Left colon (tissue), 2 donors: ENCODE data around the gene SLC39A10. TPM values are rescaled to one million over a fixed set of nuclear protein-coding genes. Genes with fewer than 3 reads are reported as not detected.
"Not testable (repeated sequence)": the region's sequence is repeated elsewhere in the genome, so short reads cannot be mapped to it uniquely, and the experiment has no call there.

Experiments
- ATAC-seq: fragments of 200-7000 bp; cut with Tn5 transposase; one replicate; pipeline ENCODE4 v1.9.1; 2020; ENCODE audit warnings: mild to moderate bottlenecking, moderate library complexity
- DNase-seq, 2 donors: peaks; one replicate each; pipeline ENCODE4 v3.0.0-alpha.2; 2020
- intact Hi-C, 2 donors: fragments of 100-400 bp; cut with DNase I in 1 of 2; cut with micrococcal nuclease in 1 of 2; formaldehyde crosslinking; loops; one replicate each; pipeline versions ENCODE4 v1.11.2 to v1.14.0; 2022; cut with DNase I, micrococcal nuclease
- total RNA-seq, 2 donors: library from RNA; stranded (reverse); fragmentation: NEBNext Ultra II Directional; extraction: Animal tissue kit (Norgen Biotek cat#: 25700); gene quantifications; one replicate each; pipeline ENCODE4 v1.2.1, GENCODE V29; 2021
- donor health status: DM: no; HTN: no; CAD: no.
- donor health status: DM: yes; HTN: yes; CAD: no.

Gene SLC39A10
- total RNA-seq, 2 donors from 2014 or later: 14.9 to 19.7 TPM

GRCh38 chr2:195664528-195664927 is 7.5 kb downstream of the SLC39A10 start:
- intact Hi-C loops: loop anchor here in 1 of 2 donors (5.0 to 10.0 kb wide), 3 partner anchors 90 to 403 kb away; partner anchors contain the start of gene DNAH7
- DNase-seq: no peak
- no peak for ATAC-seq

- intact Hi-C loops: loop anchor here in 1 of 2 donors (10.0 kb wide), 2 partner anchors 90 to 160 kb away; no protein-coding TSS in a partner anchor
- not testable (repeated sequence) for ATAC-seq, DNase-seq
Measured at GRCh38 chr2:195665153-195665552, 8.1 kb downstream of the SLC39A10 start.

- ATAC-seq (no peak), DNase-seq (no peak)
- intact Hi-C loops: loop anchor here in 1 of 2 donors (10.0 kb wide), 2 partner anchors 91 to 161 kb away; no protein-coding TSS in a partner anchor
Measured at GRCh38 chr2:195666113-195666712, 9.2 kb downstream of the SLC39A10 start.

- DNase-seq (no peak), ATAC-seq (peak; percentile 88)
- intact Hi-C loops: loop anchor here in 1 of 2 donors (10.0 kb wide), 2 partner anchors 93 to 163 kb away; no protein-coding TSS in a partner anchor
Measured at GRCh38 chr2:195667974-195668373, 10.9 kb downstream of the SLC39A10 start.

GRCh38 chr2:195670191-195670590 is 13.2 kb downstream of the SLC39A10 start:
- ATAC-seq (no peak), DNase-seq (no peak)
- intact Hi-C loops: no loop called here

GRCh38 chr2:195671563-195671962 is 14.5 kb downstream of the SLC39A10 start:
- intact Hi-C loops: no loop called here
- ATAC-seq (no peak), DNase-seq (no peak)

- ATAC-seq (peak; percentile 42), DNase-seq (no peak)
- intact Hi-C loops: no loop called here
Measured at GRCh38 chr2:195672674-195673073, 15.6 kb downstream of the SLC39A10 start.

GRCh38 chr2:195674491-195675221 is 17.6 kb downstream of the SLC39A10 start:
- intact Hi-C loops: no loop called here
- ATAC-seq (no peak), DNase-seq (no peak)

GRCh38 chr2:195675783-195676427 is 18.9 kb downstream of the SLC39A10 start:
- ATAC-seq (no peak), DNase-seq (no peak)
- intact Hi-C loops: no loop called here

- DNase-seq (no peak), ATAC-seq (no peak)
- intact Hi-C loops: no loop called here
Measured at GRCh38 chr2:195677290-195677689, 20.3 kb downstream of the SLC39A10 start.

- intact Hi-C loops: no loop called here
Measured at GRCh38 chr2:195677884-195678283, 20.9 kb downstream of the SLC39A10 start.

GRCh38 chr2:195682077-195682476 is 25.1 kb downstream of the SLC39A10 start:
- intact Hi-C loops: no loop called here
- ATAC-seq (no peak), DNase-seq (no peak)

More at GRCh38 chr2:195677884-195678283, 20.9 kb downstream of the SLC39A10 start:
- ATAC-seq (no peak), DNase-seq (no peak)

GRCh38 chr2:195683174-195683573 is 26.1 kb downstream of the SLC39A10 start:
- DNase-seq: no peak

GRCh38 chr2:195686564-195686963 is 29.5 kb downstream of the SLC39A10 start:
- DNase-seq: no peak
- peak; percentile 45 for ATAC-seq
- intact Hi-C loops: no loop called here

More at GRCh38 chr2:195683174-195683573, 26.1 kb downstream of the SLC39A10 start:
- intact Hi-C loops: no loop called here
- ATAC-seq: no peak

- ATAC-seq: no peak
- intact Hi-C loops: no loop called here
- no peak for DNase-seq
Measured at GRCh38 chr2:195687320-195688086, 30.5 kb downstream of the SLC39A10 start.

GRCh38 chr2:195692531-195692930 is 35.5 kb downstream of the SLC39A10 start:
- DNase-seq, intact Hi-C loops, ATAC-seq: not testable (repeated sequence)

GRCh38 chr2:195694553-195694952 is 37.5 kb downstream of the SLC39A10 start:
- DNase-seq: no peak
- no peak for ATAC-seq
- intact Hi-C loops: no loop called here

- DNase-seq: no peak
- intact Hi-C loops: no loop called here
- ATAC-seq: no peak
Measured at GRCh38 chr2:195695002-195695631, 38.1 kb downstream of the SLC39A10 start.
